ENCODE measurements around the gene LGALS4.

The LGALS4 gene

GRCh38 chr19:38853214-38853613 lies 40.5 kb upstream of the LGALS4 start:
- Histone ChIP-seq H3K9ac (peak overlapping the region; percentile 92), H3K27ac (peak overlapping the region; percentile 80), H3K4me3 (IDR thresholded peaks at IDR 0.05; ENCODE audit: insufficient read depth, low read depth, low read length) (no peak overlapping the region), H2AFZ (ENCODE audit: low read depth) (peak overlapping the region; percentile 75), H3K4me2 (peak overlapping the region; percentile 81), H3K79me2 (ENCODE audit: insufficient read depth, low read depth) (peaks cover 14% of the 10 kb centered on the region), H3K27me3 (ENCODE audit: insufficient read depth, low read depth) (no peaks in the 10 kb centered on the region), H4K20me1 (ENCODE audit: insufficient read depth) (no peaks in the 10 kb centered on the region), H3K36me3 (ENCODE audit: insufficient read depth) (peaks cover 4% of the 10 kb centered on the region; the same call in 1 of the 2 replicates), H3K4me1 (ENCODE audit: low read depth, poor library complexity, severe bottlenecking) (peaks cover 30% of the 10 kb centered on the region)
- TF ChIP-seq, protein P1, sequence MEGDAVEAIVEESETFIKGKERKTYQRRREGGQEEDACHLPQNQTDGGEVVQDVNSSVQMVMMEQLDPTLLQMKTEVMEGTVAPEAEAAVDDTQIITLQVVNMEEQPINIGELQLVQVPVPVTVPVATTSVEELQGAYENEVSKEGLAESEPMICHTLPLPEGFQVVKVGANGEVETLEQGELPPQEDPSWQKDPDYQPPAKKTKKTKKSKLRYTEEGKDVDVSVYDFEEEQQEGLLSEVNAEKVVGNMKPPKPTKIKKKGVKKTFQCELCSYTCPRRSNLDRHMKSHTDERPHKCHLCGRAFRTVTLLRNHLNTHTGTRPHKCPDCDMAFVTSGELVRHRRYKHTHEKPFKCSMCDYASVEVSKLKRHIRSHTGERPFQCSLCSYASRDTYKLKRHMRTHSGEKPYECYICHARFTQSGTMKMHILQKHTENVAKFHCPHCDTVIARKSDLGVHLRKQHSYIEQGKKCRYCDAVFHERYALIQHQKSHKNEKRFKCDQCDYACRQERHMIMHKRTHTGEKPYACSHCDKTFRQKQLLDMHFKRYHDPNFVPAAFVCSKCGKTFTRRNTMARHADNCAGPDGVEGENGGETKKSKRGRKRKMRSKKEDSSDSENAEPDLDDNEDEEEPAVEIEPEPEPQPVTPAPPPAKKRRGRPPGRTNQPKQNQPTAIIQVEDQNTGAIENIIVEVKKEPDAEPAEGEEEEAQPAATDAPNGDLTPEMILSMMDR (conservative IDR thresholded peaks at IDR 0.05; ENCODE audit: low read depth, low read length): no peak

DNA sequence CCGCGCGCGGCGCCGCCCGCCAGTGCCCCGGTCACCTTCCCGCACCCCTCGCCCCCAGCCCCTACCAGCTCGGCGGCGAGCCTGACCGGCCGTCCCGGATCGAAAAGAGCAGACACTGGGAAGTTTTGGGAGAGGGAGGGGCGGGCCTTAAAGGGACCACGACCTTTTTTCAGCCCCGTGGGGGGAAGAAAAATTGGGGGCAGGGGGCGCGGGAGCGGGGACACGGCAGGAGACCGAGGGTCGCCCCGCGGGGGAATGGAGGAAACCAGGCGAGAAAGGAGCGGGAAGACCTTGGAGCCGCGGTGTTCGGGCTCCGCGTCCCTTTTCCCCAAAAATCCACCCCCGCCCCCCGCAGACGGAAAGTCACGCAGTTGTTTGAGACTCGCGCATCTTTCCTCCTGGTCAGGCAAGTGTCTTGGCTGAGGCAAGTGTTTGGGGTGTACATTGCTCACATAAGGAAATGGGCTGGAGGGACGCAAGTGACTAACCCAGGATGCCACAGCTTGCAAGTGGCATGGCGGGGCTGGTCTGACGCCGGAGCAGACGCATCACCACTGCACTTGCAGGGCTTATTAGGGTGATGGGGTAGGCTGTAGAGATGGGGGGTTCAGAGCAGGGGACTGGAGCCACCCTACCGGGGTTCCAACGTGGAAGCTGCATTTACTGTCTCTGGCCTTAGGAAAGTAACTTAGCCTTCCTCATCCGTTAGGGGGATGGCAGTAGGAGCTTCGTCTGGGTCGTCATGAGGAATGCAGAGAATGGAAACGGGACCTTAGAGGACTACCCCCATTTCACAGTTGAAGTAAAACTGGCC lies 39.7 kb upstream of the LGALS4 start:
- Histone ChIP-seq H3K4me2 (peak overlapping the region; percentile 81), H3K27ac (peak overlapping the region; percentile 80), H4K20me1 (ENCODE audit: insufficient read depth) (no peaks in the 10 kb centered on the region), H3K79me2 (ENCODE audit: insufficient read depth, low read depth) (peaks cover 22% of the 10 kb centered on the region), H2AFZ (ENCODE audit: low read depth) (peak overlapping the region; percentile 75), H3K4me1 (ENCODE audit: low read depth, poor library complexity, severe bottlenecking) (peaks cover 31% of the 10 kb centered on the region), H3K27me3 (ENCODE audit: insufficient read depth, low read depth) (no peaks in the 10 kb centered on the region), H3K4me3 (IDR thresholded peaks at IDR 0.05; ENCODE audit: insufficient read depth, low read depth, low read length) (no peak overlapping the region), H3K36me3 (ENCODE audit: insufficient read depth) (peaks cover 9% of the 10 kb centered on the region; the same call in 1 of the 2 replicates), H3K9ac (peak overlapping the region; percentile 92)
- TF ChIP-seq, protein P1 (conservative IDR thresholded peaks at IDR 0.05; ENCODE audit: low read depth, low read length): no peak

DNA sequence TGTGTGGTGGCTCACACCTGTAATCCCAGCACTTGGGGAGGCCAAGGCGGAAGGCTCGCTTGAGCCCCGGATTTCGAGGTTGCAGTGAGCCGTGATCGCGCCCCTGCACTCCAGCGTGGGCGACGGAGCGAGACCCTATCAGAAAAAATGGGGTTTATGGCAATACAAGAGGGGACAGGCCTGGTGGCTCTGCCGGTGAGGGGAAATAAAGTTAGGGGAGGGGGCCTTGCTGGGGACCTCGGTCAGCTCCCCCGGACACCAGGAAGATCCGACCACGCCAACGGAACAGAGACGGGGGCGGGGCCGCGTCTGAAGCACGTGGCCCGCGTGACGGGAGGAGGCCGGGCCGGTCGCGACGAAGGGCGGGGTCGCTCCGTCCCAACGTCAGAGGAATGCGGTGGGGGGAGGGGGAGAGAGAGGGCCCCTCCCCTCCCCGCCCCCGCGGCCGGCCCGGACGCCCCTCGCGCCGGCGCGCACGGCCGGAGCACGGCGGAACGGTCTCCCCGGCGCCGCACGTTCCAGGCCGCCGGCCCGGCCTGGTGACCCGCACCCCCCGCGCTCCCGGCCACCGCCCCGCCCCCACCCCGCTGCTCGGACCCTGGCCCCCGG lies 39.0 kb upstream of the LGALS4 start:
- Histone ChIP-seq H3K79me2 (ENCODE audit: insufficient read depth, low read depth) (peaks cover 29% of the 10 kb centered on the region), H3K9ac (peak overlapping the region; percentile 92), H3K27me3 (ENCODE audit: insufficient read depth, low read depth) (no peaks in the 10 kb centered on the region), H3K4me3 (IDR thresholded peaks at IDR 0.05; ENCODE audit: insufficient read depth, low read depth, low read length) (peak overlapping the region; percentile 39), H3K4me1 (ENCODE audit: low read depth, poor library complexity, severe bottlenecking) (peaks cover 34% of the 10 kb centered on the region), H3K27ac (peak overlapping the region; percentile 80), H2AFZ (ENCODE audit: low read depth) (peak overlapping the region; percentile 75; the same call in 1 of the 2 replicates), H3K36me3 (ENCODE audit: insufficient read depth) (peaks cover 13% of the 10 kb centered on the region; the same call in 1 of the 2 replicates), H4K20me1 (ENCODE audit: insufficient read depth) (no peaks in the 10 kb centered on the region), H3K4me2 (peak overlapping the region; percentile 94)
- TF ChIP-seq, protein P1 (conservative IDR thresholded peaks at IDR 0.05; ENCODE audit: low read depth, low read length): no peak

GRCh38 chr19:38850976-38851621 lies 38.4 kb upstream of the LGALS4 start:
- H2AFZ ChIP-seq (ENCODE audit: low read depth): peak overlapping the region; percentile 42; the same call in 1 of the 2 replicates
- peaks cover 39% of the 10 kb centered on the region for H3K4me1 ChIP-seq (ENCODE audit: low read depth, poor library complexity, severe bottlenecking)
- H3K36me3 ChIP-seq (ENCODE audit: insufficient read depth): peaks cover 20% of the 10 kb centered on the region; the same call in 1 of the 2 replicates
- peaks cover 35% of the 10 kb centered on the region for H3K79me2 ChIP-seq (ENCODE audit: insufficient read depth, low read depth)
- no peaks in the 10 kb centered on the region for H3K27me3 ChIP-seq (ENCODE audit: insufficient read depth, low read depth)
- H3K27ac ChIP-seq: peak overlapping the region; percentile 76
- H3K4me3 ChIP-seq (IDR thresholded peaks at IDR 0.05; ENCODE audit: insufficient read depth, low read depth, low read length): peak overlapping the region; percentile 39
- H3K4me2 ChIP-seq: peak overlapping the region; percentile 94
- no peaks in the 10 kb centered on the region for H4K20me1 ChIP-seq (ENCODE audit: insufficient read depth)
- H3K9ac ChIP-seq: peak overlapping the region; percentile 65; the same call in 1 of the 2 replicates
- TF ChIP-seq, protein P1 (conservative IDR thresholded peaks at IDR 0.05; ENCODE audit: low read depth, low read length): 0 out of 2 replicates have a peak, but pooled peaks have one; percentile 23

Data from KMS-11 (cell line).